K562 (cell line): ENCODE data around the gene GRIK5. TPM values are rescaled to one million over a fixed set of nuclear protein-coding genes. Genes with fewer than 3 reads are reported as not detected.
A peak's percentile ranks its signal among the peaks of the same experiment; 100 is the strongest.

ENCODE experiments used
- CBFB ChIP-seq: sonication (generic); formaldehyde crosslinking; IDR thresholded peaks from 2 replicates; pipeline ENCODE4 v1.4.0; 2020; ENCODE audit warnings: mild to moderate bottlenecking, missing genetic modification reagents
- FOSL1 ChIP-seq: fragments of 200-800 bp; sonication (Bioruptor generic); conservative IDR thresholded peaks from 2 replicates; pipeline ENCODE4 v1.6.1; 2016; ENCODE audit warnings: missing genetic modification characterization, missing compliant biosample characterization
- HIVEP1 ChIP-seq: fragments of 250-450 bp; sonication (Bioruptor Pico); IDR thresholded peaks from 2 replicates; pipeline ENCODE4 v1.4.0; 2020; ENCODE audit warnings: mild to moderate bottlenecking
- polyA plus RNA-seq, 8 experiments: library from polyadenylated mRNA; depleted of rRNA in 4 of 8; stranded (reverse) in 5 of 8; unstranded in 3 of 8; fragments of >200 nt; fragmentation: Nextera tagmentation in 2 of 8; fragmentation: Illumina TruSeq in 1 of 8; extraction: Ambion mirVana in 2 of 8; extraction: Trizol in 1 of 8; gene quantifications; 2 replicates each; pipeline versions ENCODE4 v1.2.1 to v1.2.3, GENCODE V29; 2011 to 2014; ENCODE audit warnings: inconsistent platforms in 1 of 8, missing spikeins in 1 of 8
- total RNA-seq, 7 experiments: library from RNA; depleted of rRNA in 6 of 7; stranded (reverse); fragments of >200 nt in 6 of 7; fragmentation: Illumina TruSeq in 2 of 7; extraction: Trizol in 2 of 7; gene quantifications; 2 replicates each; pipeline versions ENCODE4 v1.2.1 to v1.2.3, GENCODE V29; 2011 to 2021; ENCODE audit warnings: low replicate concordance in 1 of 7
- TF ChIP-seq, protein P1 (sequence below): sonication (generic); formaldehyde crosslinking; IDR thresholded peaks from 2 replicates; pipeline ENCODE4 v1.8.1; 2023; ENCODE audit warnings: missing genetic modification reagents, mild to moderate bottlenecking, borderline replicate concordance
- TF ChIP-seq, protein P2 (sequence below): fragments of 450-650 bp; formaldehyde crosslinking; IDR thresholded peaks from 2 replicates; pipeline ENCODE4 v1.4.0; 2020; ENCODE audit warnings: mild to moderate bottlenecking, moderate library complexity

The GRIK5 gene
- total and polyA plus RNA-seq, 9 of the 15 experiments (the other 6 are each of a cell fraction or from before 2014, with no cell fraction given), result 0.04 to 0.55 (median 0.27) TPM; not detected in 2

DNA sequence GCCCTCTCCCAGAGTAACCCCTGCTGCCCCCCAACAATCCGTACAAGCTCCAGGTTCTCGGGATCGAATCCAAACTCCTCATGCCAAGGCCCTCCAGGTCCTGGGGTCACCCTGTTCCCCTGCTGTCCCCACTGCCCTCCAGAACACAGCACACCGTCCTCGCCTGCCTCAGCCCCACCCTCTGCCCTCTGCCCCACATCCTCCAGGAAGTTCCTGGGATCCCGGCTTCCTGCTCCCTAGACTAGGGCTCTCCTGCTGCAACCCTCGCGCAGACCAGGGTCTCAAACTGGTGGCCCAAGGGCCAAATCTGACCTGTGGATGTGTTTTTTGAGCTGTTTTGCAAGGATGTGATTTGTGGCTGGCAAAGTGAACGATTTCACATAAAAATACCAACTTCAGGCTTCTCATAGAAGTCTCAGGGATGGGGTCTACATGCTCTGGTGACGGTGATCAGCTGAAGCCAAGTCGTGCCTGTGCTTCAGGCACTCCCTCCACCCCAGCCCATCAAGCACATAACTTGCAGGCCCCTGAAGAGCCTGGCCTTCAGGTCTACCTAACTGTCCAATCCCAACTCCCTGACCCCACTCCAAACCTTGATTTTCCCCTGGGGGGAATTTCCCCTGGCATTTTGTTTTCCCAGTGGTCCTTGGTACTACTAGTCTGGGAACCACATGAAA is 112.7 kb downstream of the GRIK5 start (continued):
- TF ChIP-seq, protein P1, sequence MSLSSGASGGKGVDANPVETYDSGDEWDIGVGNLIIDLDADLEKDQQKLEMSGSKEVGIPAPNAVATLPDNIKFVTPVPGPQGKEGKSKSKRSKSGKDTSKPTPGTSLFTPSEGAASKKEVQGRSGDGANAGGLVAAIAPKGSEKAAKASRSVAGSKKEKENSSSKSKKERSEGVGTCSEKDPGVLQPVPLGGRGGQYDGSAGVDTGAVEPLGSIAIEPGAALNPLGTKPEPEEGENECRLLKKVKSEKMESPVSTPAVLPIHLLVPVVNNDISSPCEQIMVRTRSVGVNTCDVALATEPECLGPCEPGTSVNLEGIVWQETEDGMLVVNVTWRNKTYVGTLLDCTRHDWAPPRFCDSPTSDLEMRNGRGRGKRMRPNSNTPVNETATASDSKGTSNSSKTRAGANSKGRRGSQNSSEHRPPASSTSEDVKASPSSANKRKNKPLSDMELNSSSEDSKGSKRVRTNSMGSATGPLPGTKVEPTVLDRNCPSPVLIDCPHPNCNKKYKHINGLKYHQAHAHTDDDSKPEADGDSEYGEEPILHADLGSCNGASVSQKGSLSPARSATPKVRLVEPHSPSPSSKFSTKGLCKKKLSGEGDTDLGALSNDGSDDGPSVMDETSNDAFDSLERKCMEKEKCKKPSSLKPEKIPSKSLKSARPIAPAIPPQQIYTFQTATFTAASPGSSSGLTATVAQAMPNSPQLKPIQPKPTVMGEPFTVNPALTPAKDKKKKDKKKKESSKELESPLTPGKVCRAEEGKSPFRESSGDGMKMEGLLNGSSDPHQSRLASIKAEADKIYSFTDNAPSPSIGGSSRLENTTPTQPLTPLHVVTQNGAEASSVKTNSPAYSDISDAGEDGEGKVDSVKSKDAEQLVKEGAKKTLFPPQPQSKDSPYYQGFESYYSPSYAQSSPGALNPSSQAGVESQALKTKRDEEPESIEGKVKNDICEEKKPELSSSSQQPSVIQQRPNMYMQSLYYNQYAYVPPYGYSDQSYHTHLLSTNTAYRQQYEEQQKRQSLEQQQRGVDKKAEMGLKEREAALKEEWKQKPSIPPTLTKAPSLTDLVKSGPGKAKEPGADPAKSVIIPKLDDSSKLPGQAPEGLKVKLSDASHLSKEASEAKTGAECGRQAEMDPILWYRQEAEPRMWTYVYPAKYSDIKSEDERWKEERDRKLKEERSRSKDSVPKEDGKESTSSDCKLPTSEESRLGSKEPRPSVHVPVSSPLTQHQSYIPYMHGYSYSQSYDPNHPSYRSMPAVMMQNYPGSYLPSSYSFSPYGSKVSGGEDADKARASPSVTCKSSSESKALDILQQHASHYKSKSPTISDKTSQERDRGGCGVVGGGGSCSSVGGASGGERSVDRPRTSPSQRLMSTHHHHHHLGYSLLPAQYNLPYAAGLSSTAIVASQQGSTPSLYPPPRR (CRISPR knock-in tag), result no peak
- TF ChIP-seq, protein P2, sequence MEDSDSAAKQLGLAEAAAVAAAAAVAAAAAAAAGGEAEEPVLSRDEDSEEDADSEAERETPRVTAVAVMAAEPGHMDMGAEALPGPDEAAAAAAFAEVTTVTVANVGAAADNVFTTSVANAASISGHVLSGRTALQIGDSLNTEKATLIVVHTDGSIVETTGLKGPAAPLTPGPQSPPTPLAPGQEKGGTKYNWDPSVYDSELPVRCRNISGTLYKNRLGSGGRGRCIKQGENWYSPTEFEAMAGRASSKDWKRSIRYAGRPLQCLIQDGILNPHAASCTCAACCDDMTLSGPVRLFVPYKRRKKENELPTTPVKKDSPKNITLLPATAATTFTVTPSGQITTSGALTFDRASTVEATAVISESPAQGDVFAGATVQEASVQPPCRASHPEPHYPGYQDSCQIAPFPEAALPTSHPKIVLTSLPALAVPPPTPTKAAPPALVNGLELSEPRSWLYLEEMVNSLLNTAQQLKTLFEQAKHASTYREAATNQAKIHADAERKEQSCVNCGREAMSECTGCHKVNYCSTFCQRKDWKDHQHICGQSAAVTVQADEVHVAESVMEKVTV (CRISPR knock-in tag), result no peak
- TF ChIP-seq CBFB (CRISPR knock-in tag) (0 out of 2 replicates have a peak, but pooled peaks have one; percentile 7), FOSL1 (tag) (no peak), HIVEP1 (CRISPR knock-in tag) (no peak)
